ENCODE data around the gene KMT5B.

Gene KMT5B

DNA sequence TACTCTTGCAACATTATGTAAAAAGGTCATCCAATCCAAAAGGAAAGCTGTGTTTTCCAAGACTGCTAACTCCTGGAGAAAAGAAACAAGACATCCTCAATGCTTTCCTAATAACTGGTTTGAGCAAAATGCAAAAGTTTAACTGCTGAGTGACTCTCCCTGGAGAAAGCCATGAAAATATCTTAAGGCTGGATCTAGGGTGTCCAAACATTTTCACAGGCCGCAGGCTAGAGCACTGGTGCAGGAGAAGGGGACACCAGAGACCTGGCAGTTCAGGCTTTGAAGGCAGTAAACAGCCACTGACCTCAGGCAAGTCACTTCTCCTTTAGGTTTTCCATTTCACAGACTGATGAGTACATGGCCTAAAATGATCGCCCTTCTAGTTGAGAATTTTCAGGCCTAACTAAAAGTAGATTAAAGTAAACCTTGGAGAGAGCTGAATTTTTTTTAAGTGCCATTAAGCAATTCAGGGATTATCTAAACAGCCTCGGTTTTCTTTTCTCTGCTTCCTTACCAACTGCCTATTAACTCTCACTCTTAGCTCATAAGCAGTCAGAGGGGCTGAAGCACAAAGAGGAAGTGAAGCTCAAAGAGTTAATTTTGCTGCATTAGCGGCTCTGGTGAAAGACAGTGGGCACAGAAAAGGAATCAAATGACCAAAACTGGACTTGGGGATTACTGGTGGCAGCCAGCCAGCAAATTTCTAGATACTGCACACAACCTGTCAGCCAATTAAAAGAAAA, 94.2 kb downstream of the KMT5B start:
- 22% methylated on average over 2 of the region's 4 CpGs for WGBS (ENCODE audit: insufficient coverage)
- CTCF ChIA-PET = interaction anchor here (1.1 to 3.0 kb wide), 11 partner anchors 11 to 111 kb away, joined by 3 to 13 read pairs (median 4); no protein-coding TSS in a partner anchor
- H3K4me1 ChIP-seq (ENCODE audit: control extremely low read depth in 1 of 4, control insufficient read depth in 4 of 4, insufficient read depth in 4 of 4, low read length in 3 of 4) = peaks cover 22 to 54% (median 43%) of the 10 kb centered on the region in 4 experiments
- H3K27ac ChIP-seq (ENCODE audit: insufficient read depth in 1 of 2, low read depth in 1 of 2, low read length in 2 of 2, poor library complexity in 1 of 2, severe bottlenecking in 2 of 2) = peak overlapping the region in 1 of 2 experiments; percentile 18
- H3K36me3 ChIP-seq (ENCODE audit: control insufficient read depth in 4 of 4, insufficient read depth in 4 of 4, low read length in 3 of 4) = peaks cover 0 to 18% (median 2%) of the 10 kb centered on the region in 4 experiments
- peak in 2 of 3 donors; percentile 79 to 84 for DNase-seq
- POLR2A ChIA-PET = interaction anchor here (0.8 to 1.1 kb wide), 2 partner anchors 41 to 57 kb away, joined by 3 read pairs; no protein-coding TSS in a partner anchor
- H3K27me3 ChIP-seq (replicated peaks in 2 of 5; ENCODE audit: control insufficient read depth in 4 of 5, insufficient read depth in 5 of 5, low read length in 4 of 5) = no peaks in the 10 kb centered on the region
- H3K4me3 ChIP-seq (ENCODE audit: control insufficient read depth in 1 of 7, extremely low read depth in 1 of 7, insufficient read depth in 4 of 7, low read depth in 2 of 7, low read length in 6 of 7) = peak overlapping the region in 5 of 7 experiments; percentile 8 to 89 (median 42)
- H3K9me3 ChIP-seq (ENCODE audit: control extremely low read depth in 1 of 5, control insufficient read depth in 4 of 5, insufficient read depth in 2 of 5, low read depth in 1 of 5, low read length in 4 of 5) = no peaks in the 10 kb centered on the region

DNA sequence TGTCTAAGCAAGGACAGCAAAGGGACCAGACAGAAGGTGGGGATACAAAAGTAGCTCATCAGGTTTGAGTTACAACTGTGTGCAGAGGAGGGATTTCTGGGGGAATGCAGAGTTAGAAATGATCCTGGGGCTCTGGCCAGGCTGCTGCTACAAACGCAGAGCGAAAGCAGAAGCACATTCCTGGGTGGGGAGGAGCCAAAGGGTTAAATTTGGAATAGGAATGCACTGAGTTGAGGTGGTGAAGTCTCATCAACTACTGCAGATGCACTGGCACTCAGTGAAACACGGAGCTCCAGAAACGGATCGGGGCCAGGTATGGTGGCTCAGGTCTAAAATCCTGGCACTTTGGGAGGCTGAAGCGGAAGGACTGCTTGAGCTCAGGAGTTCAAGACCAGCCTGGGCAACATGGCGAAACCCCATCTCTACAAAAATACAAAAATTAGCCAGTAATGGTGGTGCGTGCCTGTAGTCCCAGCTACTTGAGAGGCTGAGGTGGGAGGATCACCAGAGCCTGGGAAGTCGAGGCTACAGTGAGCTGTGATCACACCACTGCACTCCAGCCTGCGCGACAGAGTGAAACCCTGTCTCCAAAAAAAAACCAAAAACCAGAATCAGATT, 95.1 kb downstream of the KMT5B start:
- CTCF ChIA-PET = interaction anchor here (1.1 to 3.0 kb wide), 11 partner anchors 10 to 110 kb away, joined by 3 to 13 read pairs (median 4); partner anchors contain the start of gene ALDH3B1
- no peaks in the 10 kb centered on the region for H3K9me3 ChIP-seq (ENCODE audit: control extremely low read depth in 1 of 5, control insufficient read depth in 4 of 5, insufficient read depth in 2 of 5, low read depth in 1 of 5, low read length in 4 of 5)
- H3K27me3 ChIP-seq (replicated peaks in 2 of 5; ENCODE audit: control insufficient read depth in 4 of 5, insufficient read depth in 5 of 5, low read length in 4 of 5) = no peaks in the 10 kb centered on the region
- peaks cover 22 to 54% (median 43%) of the 10 kb centered on the region in 4 experiments for H3K4me1 ChIP-seq (ENCODE audit: control extremely low read depth in 1 of 4, control insufficient read depth in 4 of 4, insufficient read depth in 4 of 4, low read length in 3 of 4)
- WGBS (ENCODE audit: insufficient coverage) = 94% methylated on average over 8 of the region's 11 CpGs
- DNase-seq = no peak
- H3K4me3 ChIP-seq (ENCODE audit: control insufficient read depth in 1 of 7, extremely low read depth in 1 of 7, insufficient read depth in 4 of 7, low read depth in 2 of 7, low read length in 6 of 7) = no peak overlapping the region
- H3K36me3 ChIP-seq (ENCODE audit: control insufficient read depth in 4 of 4, insufficient read depth in 4 of 4, low read length in 3 of 4) = peaks cover 0 to 18% (median 3%) of the 10 kb centered on the region in 4 experiments
- no peak overlapping the region for H3K27ac ChIP-seq (ENCODE audit: insufficient read depth in 1 of 2, low read depth in 1 of 2, low read length in 2 of 2, poor library complexity in 1 of 2, severe bottlenecking in 2 of 2)
- POLR2A ChIA-PET = interaction anchor here (0.6 kb wide), 1 partner anchor 24 kb away, joined by 3 read pairs; no protein-coding TSS in a partner anchor

GRCh38 chr11:68116974-68117373, 96.1 kb downstream of the KMT5B start:
- no peaks in the 10 kb centered on the region for H3K9me3 ChIP-seq (ENCODE audit: control extremely low read depth in 1 of 5, control insufficient read depth in 4 of 5, insufficient read depth in 2 of 5, low read depth in 1 of 5, low read length in 4 of 5)
- H3K27ac ChIP-seq (ENCODE audit: insufficient read depth in 1 of 2, low read depth in 1 of 2, low read length in 2 of 2, poor library complexity in 1 of 2, severe bottlenecking in 2 of 2) = no peak overlapping the region
- WGBS (ENCODE audit: insufficient coverage) = no CpG with 5 or more reads among the region's 3 CpGs
- peaks cover 0 to 18% (median 3%) of the 10 kb centered on the region in 4 experiments for H3K36me3 ChIP-seq (ENCODE audit: control insufficient read depth in 4 of 4, insufficient read depth in 4 of 4, low read length in 3 of 4)
- H3K27me3 ChIP-seq (replicated peaks in 2 of 5; ENCODE audit: control insufficient read depth in 4 of 5, insufficient read depth in 5 of 5, low read length in 4 of 5) = no peaks in the 10 kb centered on the region
- no peak for DNase-seq
- H3K4me3 ChIP-seq (ENCODE audit: control insufficient read depth in 1 of 7, extremely low read depth in 1 of 7, insufficient read depth in 4 of 7, low read depth in 2 of 7, low read length in 6 of 7) = no peak overlapping the region
- CTCF ChIA-PET = interaction anchor here (1.2 to 3.0 kb wide), 4 partner anchors 11 to 107 kb away, joined by 3 to 10 read pairs (median 4); partner anchors contain the start of gene ALDH3B1
- POLR2A ChIA-PET = interaction anchor here (0.6 kb wide), 2 partner anchors 57 to 336 kb away, joined by 4 read pairs; no protein-coding TSS in a partner anchor
- H3K4me1 ChIP-seq (ENCODE audit: control extremely low read depth in 1 of 4, control insufficient read depth in 4 of 4, insufficient read depth in 4 of 4, low read length in 3 of 4) = peaks cover 22 to 49% (median 39%) of the 10 kb centered on the region in 4 experiments

DNA sequence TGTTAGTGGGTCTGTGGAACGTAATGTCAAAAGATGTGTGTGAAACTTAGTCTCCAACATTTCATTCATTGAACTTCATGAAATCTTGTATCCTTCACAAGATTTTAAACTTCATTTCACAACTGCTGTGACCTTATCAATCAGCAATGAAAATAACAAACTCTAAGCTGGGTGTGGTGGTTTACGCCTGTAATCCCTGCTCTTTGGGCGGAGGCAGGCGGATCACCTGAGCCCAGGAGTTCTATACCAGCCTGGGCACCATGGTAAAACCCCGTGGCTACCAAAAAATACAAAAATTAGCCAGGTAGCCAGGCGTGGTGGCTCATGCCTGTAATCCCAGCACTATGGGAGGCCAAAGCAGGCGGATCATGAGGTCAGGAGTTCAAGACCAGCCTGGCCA, 97.0 kb downstream of the KMT5B start:
- H3K9me3 ChIP-seq (ENCODE audit: control extremely low read depth in 1 of 5, control insufficient read depth in 4 of 5, insufficient read depth in 2 of 5, low read depth in 1 of 5, low read length in 4 of 5) = no peaks in the 10 kb centered on the region
- ChIA-PET CTCF (interaction anchor here (1.6 to 3.0 kb wide), 2 partner anchors 10 to 13 kb away, joined by 3 to 10 read pairs; no protein-coding TSS in a partner anchor), POLR2A (no interaction called here)
- H3K27ac ChIP-seq (ENCODE audit: insufficient read depth in 1 of 2, low read depth in 1 of 2, low read length in 2 of 2, poor library complexity in 1 of 2, severe bottlenecking in 2 of 2) = no peak overlapping the region
- H3K4me1 ChIP-seq (ENCODE audit: control extremely low read depth in 1 of 4, control insufficient read depth in 4 of 4, insufficient read depth in 4 of 4, low read length in 3 of 4) = peaks cover 22 to 44% (median 34%) of the 10 kb centered on the region in 4 experiments
- 100% methylated on average over 5 of the region's 7 CpGs for WGBS (ENCODE audit: insufficient coverage)
- DNase-seq = no peak
- peaks cover 0 to 18% (median 4%) of the 10 kb centered on the region in 4 experiments for H3K36me3 ChIP-seq (ENCODE audit: control insufficient read depth in 4 of 4, insufficient read depth in 4 of 4, low read length in 3 of 4)
- no peaks in the 10 kb centered on the region for H3K27me3 ChIP-seq (replicated peaks in 2 of 5; ENCODE audit: control insufficient read depth in 4 of 5, insufficient read depth in 5 of 5, low read length in 4 of 5)
- H3K4me3 ChIP-seq (ENCODE audit: control insufficient read depth in 1 of 7, extremely low read depth in 1 of 7, insufficient read depth in 4 of 7, low read depth in 2 of 7, low read length in 6 of 7) = no peak overlapping the region

- Histone ChIP-seq H3K9me3 (ENCODE audit: control extremely low read depth in 1 of 5, control insufficient read depth in 4 of 5, insufficient read depth in 2 of 5, low read depth in 1 of 5, low read length in 4 of 5) (no peaks in the 10 kb centered on the region), H3K27ac (ENCODE audit: insufficient read depth in 1 of 2, low read depth in 1 of 2, low read length in 2 of 2, poor library complexity in 1 of 2, severe bottlenecking in 2 of 2) (no peak overlapping the region), H3K4me3 (ENCODE audit: control insufficient read depth in 1 of 7, extremely low read depth in 1 of 7, insufficient read depth in 4 of 7, low read depth in 2 of 7, low read length in 6 of 7) (no peak overlapping the region), H3K27me3 (replicated peaks in 2 of 5; ENCODE audit: control insufficient read depth in 4 of 5, insufficient read depth in 5 of 5, low read length in 4 of 5) (no peaks in the 10 kb centered on the region), H3K4me1 (ENCODE audit: control extremely low read depth in 1 of 4, control insufficient read depth in 4 of 4, insufficient read depth in 4 of 4, low read length in 3 of 4) (peaks cover 21 to 43% (median 31%) of the 10 kb centered on the region in 4 experiments), H3K36me3 (ENCODE audit: control insufficient read depth in 4 of 4, insufficient read depth in 4 of 4, low read length in 3 of 4) (peaks cover 0 to 18% (median 4%) of the 10 kb centered on the region in 4 experiments)
- ChIA-PET POLR2A (no interaction called here), CTCF (interaction anchor here (1.0 to 1.1 kb wide), 2 partner anchors 20 to 39 kb away, joined by 3 to 4 read pairs; no protein-coding TSS in a partner anchor)
- DNase-seq = peak in 2 of 3 donors; percentile 73 to 81
- 0% methylated on average over 1 of the region's 1 CpG for WGBS (ENCODE audit: insufficient coverage)
These were observed 97.8 kb downstream of the KMT5B start for GRCh38 chr11:68115285-68115684.

DNA sequence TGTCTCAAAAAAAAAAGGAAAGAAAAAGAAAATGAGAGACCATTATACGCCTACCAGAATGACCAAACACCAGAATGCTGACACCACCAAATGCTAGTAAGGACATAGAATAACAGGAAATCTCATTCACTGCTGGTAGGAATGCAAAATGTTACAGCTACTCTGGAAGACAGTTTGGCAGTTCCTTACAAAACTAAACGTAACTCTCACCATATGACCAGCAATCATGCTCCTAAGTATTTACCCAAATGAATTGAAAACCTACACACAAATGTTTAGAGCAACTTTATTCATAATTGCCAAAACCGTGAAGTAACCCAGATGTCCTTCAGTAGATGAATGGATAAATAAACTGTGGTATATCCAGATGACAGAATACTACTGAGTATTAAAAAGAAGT, 99.1 kb downstream of the KMT5B start:
- CTCF ChIA-PET = no interaction called here
- Histone ChIP-seq H3K4me1 (ENCODE audit: control extremely low read depth in 1 of 4, control insufficient read depth in 4 of 4, insufficient read depth in 4 of 4, low read length in 3 of 4) (peaks cover 11 to 30% (median 21%) of the 10 kb centered on the region in 4 experiments), H3K4me3 (ENCODE audit: control insufficient read depth in 1 of 7, extremely low read depth in 1 of 7, insufficient read depth in 4 of 7, low read depth in 2 of 7, low read length in 6 of 7) (no peak overlapping the region), H3K36me3 (ENCODE audit: control insufficient read depth in 4 of 4, insufficient read depth in 4 of 4, low read length in 3 of 4) (peaks cover 0 to 22% (median 4%) of the 10 kb centered on the region in 4 experiments), H3K27ac (ENCODE audit: insufficient read depth in 1 of 2, low read depth in 1 of 2, low read length in 2 of 2, poor library complexity in 1 of 2, severe bottlenecking in 2 of 2) (no peak overlapping the region), H3K27me3 (replicated peaks in 2 of 5; ENCODE audit: control insufficient read depth in 4 of 5, insufficient read depth in 5 of 5, low read length in 4 of 5) (no peaks in the 10 kb centered on the region), H3K9me3 (ENCODE audit: control extremely low read depth in 1 of 5, control insufficient read depth in 4 of 5, insufficient read depth in 2 of 5, low read depth in 1 of 5, low read length in 4 of 5) (no peaks in the 10 kb centered on the region)
- POLR2A ChIA-PET = no interaction called here
- WGBS (ENCODE audit: insufficient coverage) = 70% methylated on average over 1 of the region's 3 CpGs
- DNase-seq = no peak

Measured in common myeloid progenitor, CD34-positive (primary cell).